NK-92 (cell line): ENCODE results near the gene TRIM27.
"Not testable (repeated sequence)": the region's sequence is repeated elsewhere in the genome, so short reads cannot be mapped to it uniquely, and the experiment has no call there.

Experiments
- DNase-seq: peaks from one replicate; lab custom pipeline; 2025; ENCODE audit not compliant: unreplicated experiment; lab: John Stamatoyannopoulos, UW

The TRIM27 gene

GRCh38 chr6:28865401-28866204, 58.2 kb downstream of the TRIM27 start:
- no peak for DNase-seq

GRCh38 chr6:28864326-28864923, 59.4 kb downstream of the TRIM27 start:
- DNase-seq, result no peak

DNA sequence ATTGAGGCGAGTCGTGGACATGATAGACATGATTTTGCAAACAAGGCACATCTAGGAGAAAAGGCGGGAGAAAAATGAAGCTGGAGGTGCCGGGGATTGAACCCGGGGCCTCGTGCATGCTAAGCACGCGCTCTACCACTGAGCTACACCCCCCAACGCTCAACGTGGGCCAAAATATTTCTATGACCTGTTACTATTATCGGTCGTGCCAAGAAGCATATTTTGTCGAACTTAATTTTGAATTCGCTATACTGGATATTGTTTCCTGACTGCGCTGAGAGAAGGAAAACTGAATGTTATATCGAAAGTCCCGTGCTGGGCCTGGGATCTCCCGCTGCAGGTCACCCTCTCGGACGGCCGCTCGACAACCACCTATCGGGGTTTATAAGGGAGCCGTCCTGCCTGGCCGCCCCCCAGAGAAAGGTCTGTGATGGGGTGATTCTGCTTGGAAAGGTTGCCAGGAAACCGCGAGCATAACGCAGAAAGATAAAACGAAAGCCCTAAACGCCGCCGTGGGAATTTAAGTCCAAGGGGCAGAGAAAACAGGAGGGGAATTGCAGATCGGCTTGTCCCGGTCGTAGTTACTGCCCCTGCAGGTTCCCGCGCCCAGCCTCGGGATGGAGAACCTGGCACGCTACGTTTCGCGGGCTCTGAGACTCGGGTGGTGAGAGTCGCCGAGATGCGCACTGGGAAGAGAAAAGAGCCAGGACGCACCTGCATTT, 60.0 kb downstream of the TRIM27 start:
- DNase-seq, result no peak

DNA sequence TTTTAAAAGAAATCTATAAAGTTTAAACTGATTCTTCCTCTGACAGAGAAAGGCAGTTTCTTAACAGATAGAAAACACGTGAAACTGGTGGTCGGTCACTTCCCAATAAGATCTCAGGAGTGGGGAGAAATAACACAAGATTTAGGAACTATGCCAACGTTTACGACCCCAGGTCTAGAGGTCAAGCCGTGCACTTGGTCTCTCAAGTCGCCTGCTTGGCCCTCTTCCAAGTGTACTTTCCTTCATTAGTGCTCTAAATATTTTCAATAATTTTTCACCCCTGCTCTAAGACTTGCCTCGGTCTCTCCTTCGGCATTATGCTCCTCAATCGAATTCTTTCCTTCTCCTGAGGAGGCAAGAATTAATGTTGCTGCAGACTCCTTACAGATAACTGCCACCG, 61.7 kb downstream of the TRIM27 start:
- DNase-seq, result no peak

DNA sequence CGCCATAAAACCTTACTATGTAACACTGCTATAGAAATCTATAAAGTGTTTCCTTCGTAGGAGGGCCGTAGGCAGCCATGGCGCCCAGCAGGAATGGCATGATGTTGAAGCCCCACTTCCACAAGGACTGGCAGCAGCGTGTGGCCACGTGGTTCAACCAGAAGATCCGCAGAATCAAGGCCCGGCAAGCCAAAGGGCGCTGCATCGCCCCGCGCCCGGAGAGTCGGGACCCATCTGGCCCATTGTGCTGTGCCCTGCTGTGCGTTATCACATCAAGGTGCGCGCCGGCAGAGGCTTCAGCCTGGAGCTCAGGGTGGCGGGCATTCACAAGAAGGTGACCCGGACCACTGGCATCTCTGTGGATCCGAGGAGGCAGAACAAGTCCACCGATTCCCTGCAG, 62.4 kb downstream of the TRIM27 start:
- no peak for DNase-seq

- no peak for DNase-seq
These were observed 63.2 kb downstream of the TRIM27 start for GRCh38 chr6:28860581-28860980.

DNA sequence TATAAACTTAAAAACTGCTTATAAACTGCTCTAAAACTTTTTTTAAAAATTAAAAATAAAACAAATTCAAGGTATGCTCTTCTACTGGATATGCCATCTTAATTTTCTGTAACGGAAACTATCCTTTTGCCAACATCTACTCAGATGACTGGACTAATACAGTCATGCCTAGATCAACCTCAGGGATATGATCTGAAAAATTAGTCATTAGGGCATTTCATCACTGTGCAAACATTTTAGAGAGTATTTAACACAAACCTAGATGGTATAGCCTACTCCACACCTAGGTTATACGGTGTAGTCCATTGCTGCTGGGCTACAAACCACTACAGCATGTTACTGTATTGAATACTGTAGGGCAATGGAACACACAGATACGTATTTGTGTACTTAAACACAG, 64.8 kb downstream of the TRIM27 start:
- no peak for DNase-seq

DNA sequence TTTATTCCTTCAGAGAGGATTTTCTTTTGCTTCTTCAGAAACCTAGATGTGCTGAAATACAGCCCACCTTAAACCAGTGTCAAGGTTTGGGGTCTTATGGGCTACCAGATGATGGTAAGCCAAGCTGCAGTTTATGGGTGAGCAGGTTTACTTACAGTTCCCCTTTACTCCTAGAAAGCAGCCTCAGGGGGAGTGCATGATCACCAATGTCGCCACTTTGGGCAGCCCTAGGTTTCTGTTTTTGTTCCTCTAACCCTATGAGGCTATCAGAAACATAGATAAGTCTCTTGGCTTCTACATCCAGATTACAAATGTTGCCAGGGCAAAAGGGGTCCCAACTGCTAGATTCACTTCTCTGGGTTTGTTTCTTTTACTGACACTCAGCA, 67.2 kb downstream of the TRIM27 start:
- no peak for DNase-seq

DNA sequence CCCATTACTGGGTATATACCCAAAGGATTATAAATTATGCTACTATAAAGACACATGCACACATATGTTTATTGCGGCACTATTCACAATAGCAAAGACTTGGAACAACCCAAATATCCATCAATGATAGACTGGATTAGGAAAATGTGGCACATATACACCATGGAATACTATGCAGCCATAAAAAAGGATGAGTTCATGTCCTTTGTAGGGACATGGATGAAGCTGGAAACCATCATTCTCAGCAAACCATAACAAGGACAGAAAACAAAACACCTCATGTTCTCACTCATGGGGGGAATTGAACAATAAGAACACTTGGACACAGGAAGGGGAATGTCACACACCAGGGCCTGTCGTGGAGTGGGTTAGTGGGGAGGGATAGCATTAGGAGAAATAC, 69.4 kb downstream of the TRIM27 start:
- DNase-seq, result not testable (repeated sequence)
